HG03097 (cell line): ENCODE data around the gene FAM171A1.

Source experiments
- ATAC-seq: cut with Tn5 transposase; IDR thresholded peaks from one replicate; pipeline ENCODE4 v1.9.1; 2021; ENCODE audit not compliant: unreplicated experiment, low FRiP score

Gene FAM171A1

DNA sequence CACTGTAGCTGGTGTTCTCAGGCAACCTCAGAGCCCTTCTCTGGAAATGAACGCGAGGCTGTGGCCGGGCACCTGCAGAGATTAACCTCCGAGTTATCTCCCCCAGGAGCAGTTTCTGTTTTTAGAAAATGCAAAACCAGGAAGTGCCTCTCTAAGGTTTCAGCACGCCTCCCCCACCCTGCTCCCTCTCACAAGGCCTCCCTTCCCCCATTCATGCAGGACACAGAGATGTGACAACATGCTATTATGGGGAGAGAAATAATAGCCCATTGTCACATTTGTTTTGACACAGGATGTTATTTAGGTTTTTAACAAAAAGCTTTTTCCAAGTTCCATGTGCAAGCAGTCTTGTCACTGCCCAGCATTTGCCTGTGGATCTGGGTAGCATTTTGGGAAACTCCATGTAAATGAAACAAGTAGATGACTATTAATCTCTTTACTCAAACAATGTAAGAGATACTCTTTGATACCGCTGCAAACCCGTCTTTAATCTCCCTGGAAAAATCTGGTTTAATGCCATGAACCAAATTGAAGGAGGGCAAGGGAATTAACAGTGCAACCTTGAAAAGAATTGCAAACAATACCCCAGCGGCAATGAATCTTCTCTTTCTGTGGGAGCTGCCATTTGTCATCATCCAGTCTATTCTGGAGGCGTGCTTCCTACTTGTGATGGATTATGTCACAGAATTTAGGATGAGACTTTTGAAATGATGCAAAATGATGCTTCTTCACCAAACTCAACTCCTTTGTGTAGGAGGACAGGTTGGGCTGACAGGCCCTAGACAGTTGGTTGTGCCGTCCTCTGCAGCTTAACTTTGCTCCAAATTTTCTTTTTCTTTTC lies 116.1 kb downstream of the FAM171A1 start:
- peak; percentile 70 for ATAC-seq

DNA sequence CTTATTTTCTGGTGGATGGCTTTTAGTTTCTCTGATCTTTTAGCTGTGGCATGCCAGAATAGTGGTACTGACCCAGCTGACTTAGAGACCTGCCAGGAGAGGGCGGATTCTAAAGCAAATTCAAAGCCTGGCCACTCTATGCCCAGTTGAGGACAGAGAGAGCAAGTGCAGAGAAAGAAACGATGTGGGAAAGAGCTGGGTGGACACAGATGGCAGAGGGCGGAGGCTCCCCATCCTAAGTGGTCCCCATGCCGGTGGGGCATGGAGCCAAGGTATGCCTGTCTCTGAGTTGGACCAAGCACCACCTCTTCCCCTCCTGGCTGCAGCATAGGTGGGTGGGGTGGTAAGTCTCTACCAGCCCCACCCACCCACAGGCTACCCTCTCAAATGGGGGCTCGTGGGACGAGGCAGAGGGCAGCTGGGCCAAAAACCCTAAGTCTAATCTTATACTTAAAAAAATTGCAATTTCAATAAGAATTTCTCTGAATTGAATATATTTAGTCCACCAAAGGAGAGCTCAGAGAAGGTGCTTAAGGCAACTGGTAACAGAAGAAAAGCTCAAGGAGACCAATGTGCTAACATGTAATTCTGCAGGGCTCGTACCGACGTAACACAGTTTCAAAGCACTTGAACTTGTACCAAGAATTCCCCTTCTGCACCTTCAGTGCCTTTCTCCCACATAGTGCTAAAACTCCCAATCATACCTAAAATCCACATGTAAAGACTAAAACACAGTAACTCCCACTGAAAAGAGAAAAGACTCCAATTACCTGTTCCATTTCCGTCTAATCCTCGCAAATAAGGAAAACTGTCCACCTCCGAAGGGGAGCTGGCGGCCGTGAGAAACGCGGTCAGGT lies 116.9 kb downstream of the FAM171A1 start:
- peak; percentile 42 for ATAC-seq

DNA sequence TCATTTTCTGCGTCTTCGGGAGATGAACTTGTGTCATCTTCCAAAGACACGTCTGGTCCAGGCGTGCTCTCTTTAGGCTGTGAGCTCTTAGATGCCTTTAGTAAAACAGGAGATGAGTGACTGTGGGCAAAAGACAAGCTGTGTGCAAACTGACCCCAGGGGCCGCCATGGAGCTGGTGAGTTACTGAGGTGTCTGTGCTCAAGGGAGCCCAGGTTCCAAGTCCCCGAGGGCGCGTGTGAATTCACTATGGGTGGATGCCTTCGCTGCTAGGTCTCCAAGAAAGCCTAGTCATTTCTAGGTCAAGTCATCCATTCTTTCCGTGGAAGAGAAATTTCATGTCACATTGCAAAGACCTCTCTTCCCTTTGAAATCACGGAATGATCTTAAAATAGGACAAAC lies 118.7 kb downstream of the FAM171A1 start:
- ATAC-seq: no peak

DNA sequence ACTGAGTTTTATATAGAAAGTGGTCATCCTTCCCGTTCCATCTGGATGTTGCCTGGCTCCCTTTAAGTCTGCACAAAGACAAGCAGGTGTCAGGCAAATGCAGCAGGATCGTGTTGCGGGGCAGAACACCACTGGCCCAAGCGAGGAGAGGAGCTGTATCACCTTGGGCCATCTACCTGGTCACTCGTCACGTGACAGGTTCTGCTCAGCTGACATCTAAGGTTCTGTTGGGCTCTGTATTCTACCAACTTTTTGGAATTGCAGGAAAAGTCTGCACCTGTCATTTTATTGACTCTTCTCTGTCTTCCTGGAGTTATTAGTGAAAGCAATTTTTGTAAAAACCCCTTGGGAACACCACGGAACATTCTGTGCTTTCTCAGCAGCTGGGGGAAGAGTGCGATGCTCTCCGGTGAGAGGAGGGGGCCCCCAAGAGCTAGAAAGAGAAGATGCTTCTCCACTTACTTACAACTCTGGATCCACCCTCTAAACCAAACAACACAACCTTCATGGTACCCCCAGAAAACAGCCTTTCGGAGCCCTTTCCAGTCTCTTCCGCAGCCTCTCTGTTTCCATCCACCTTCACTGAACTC lies 119.2 kb downstream of the FAM171A1 start:
- no peak for ATAC-seq

DNA sequence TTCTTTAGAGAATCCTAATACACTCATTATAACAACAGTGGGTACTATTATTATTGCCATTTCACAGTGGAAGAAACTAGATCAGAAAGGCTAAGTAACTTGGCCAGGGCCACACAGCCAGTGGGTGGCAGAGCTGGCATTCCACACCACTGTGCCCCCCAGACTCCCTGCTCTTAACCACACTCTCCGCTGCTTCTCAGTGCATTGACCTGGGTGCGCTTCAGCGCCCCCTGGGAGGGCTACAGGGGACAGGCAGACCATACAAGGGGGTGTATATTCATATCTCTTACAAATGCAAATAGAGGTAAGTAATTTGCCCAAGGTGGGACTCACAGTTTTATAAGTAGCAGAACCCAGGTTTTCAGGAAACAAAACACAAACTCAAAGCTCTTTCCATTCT lies 125.6 kb downstream of the FAM171A1 start:
- ATAC-seq: no peak

DNA sequence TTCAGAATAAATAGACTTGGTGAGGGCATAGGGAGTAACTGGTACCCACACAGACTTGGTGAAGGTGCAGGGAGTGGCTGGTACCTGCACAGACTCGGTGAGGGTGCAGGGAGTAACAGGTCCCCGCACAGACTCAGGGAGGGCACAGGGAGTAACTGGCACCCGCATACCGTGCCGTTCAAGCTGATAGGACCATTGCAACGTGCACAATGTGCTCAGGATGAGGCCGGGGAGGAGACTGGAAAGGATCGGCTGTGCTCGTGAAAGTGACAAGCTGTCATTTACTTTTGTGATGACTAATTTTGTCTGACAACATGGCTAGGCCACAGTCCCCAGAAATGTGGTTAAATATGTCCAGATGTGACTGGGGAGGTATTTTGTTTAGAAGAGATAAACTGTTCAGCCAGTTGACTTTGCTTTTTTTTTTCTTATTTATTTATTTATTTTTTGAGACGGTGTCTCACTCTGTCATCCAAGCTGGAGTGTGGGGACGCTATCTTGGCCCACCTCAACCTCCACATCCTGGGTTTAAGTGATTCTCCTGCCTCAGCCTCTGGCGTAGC lies 126.4 kb downstream of the FAM171A1 start:
- ATAC-seq: no peak

DNA sequence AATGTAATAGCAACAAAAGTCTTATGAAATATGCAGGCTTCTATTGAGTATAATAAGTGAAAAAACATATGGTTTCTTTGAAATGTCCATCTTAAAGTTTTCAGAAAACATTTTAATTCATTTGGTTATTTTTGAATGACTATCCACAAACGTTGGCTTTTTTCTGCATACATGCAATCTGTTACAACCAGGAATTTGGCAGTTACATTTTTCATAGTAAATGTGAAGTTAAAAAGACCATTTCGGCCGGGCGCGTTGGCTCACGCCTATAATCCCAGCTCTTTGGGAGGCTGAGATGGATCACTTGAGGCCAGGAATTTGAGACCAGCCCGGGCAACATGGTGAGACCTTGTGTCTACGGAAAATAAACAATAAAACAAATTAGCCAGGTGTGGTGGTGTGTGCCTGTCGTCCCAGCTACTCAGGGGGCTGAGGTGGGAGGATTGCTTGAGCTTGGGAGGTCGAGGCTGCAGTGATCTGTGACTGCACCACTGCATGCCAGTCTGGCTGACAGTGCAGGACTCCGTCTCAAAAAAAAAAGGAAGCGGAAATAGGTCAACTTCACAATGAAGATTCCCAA lies 128.7 kb downstream of the FAM171A1 start:
- no peak for ATAC-seq

DNA sequence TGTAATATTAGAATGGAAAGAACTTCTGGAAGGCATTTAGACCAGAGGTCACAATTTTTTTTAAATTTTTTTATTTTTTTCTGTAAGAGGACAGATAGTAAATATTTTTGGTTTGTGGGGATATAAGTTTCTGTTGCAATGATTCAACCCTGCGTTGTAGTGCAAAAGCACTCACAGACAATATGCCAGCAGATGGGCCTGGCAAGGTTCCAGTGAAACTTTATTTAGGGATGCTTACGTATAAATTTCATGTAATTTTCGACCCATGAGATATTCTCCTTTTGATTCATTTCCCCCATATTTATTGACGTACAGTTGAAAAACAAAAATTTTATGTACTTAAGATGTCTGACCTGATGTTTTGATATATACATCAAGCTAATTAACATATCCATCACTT lies 129.8 kb downstream of the FAM171A1 start:
- ATAC-seq: no peak

DNA sequence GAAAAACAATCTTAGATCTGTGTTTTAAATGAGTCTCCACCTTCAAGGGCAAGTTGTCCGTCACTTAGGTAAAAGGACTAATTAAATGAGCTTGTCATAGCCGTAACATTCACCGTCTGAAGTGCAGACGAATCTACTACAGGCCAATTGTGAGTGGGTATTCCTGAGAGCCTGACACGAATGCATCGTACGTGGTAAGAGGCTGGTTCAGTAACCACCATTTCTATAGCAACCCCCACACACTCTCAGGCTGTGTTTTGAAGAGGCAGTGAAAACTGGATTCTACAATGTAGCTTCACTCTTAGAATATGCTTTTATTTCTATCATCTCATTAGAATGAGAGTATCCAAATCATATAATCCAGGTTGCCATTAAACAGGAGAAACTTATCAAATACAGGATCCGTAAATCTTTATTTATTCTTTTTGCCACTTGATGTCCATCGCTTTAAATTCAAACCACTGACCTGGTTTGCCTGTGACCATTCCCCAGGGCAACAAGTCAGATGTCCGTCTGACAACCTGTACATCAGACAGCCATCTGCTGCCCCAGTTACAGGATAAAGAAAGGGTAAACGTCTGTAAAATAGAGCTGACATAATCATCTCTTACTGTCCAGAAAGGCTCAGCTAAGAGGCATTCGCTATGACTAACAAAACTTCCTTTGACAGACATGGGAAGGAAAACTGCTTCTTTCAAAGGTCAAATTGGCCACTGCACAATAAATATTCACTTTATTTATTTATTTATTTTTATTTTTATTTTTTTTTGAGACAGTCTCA lies 132.3 kb downstream of the FAM171A1 start:
- no peak for ATAC-seq

DNA sequence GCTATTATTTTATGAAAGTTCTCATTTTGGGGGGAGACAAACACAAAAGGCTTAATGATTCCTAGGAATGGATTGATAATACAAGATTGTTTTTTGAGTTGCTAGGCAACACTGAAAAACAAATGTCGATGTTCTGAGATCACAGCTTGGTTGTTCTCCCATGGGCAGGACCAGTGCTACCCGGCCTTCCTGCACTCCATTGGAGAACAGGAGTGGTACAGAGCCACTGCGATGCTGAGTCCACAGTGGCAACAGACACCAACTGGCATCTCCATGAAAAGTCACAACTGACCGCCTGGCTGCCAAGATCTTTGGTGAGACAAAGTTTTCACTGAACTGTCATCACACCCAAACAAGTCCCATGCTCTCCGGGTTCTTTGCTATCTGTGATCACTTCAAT lies 133.7 kb downstream of the FAM171A1 start:
- ATAC-seq: no peak

DNA sequence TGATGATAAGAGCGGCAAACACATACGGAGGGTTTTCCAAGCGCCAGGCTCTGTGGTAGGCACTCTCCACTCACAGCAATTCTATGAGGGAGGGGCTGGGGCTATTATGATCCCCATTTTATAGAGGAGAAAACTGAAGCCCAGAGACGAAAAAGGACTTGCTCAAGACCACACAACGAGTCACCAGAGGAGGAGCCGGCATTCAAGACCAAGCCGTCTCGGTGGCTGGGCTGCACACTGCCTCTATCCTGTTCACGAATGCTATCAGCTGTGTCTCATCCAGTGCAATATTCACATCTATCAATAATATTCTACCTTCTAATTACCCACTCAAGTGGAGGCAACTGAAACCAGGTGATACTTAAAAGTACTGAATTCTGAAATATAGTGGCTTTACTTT lies 134.7 kb downstream of the FAM171A1 start:
- ATAC-seq: no peak

DNA sequence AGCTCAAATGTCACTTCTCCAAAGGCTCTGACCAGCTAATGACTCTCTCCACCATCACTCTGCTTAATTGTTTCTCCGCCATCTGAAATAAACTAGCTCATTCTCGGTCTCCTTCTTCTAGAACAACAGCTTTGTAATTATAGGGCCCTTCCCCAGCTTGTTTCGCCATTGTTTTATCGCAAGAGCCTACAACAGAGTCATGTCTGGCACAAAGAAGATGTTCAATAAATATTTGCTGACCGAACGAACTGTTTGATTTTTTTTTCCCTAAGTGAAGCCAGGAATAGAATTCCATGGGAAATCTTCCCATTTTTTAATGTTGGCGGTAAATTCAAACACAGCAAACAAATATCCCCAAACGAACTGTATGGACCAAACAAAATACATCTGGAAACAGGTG lies 138.8 kb downstream of the FAM171A1 start:
- no peak for ATAC-seq

DNA sequence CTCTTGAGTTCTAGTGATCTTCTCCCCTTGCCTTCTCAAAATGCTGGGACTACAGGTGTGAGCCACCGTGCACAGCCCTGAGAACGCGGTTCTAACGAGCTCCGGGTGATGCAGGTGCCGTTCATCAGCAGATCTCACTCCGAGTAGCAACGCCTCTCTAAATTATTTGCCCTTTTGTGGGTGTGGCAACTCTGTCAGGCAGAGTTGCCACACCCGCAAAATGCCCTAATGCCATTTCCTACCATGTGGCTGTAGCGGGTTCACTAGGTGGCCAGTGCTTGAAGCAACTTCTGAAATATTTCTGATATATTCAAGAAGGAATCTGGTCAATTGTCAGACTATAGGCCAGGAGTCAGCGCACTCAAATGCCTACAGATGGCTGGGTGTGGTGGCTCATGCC lies 139.7 kb downstream of the FAM171A1 start:
- no peak for ATAC-seq

DNA sequence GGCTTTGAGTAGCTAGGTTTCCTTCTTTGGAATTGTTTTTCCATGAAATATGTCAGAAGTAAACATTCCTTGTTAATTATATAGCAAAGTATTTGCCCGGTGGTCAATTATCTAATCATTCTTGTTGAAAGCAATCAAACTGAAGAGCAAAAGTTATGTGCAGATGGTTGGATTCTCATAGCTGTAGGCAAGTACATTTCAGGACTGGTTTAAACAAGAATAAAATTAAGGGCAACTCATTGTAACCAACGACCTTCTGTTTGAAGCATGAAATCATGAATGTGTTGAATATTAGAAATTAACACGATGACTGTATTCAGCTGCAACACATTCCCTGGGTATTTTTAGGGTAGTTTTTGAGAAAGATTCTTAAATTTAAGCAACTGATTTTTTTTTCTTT lies 140.8 kb downstream of the FAM171A1 start:
- no peak for ATAC-seq

DNA sequence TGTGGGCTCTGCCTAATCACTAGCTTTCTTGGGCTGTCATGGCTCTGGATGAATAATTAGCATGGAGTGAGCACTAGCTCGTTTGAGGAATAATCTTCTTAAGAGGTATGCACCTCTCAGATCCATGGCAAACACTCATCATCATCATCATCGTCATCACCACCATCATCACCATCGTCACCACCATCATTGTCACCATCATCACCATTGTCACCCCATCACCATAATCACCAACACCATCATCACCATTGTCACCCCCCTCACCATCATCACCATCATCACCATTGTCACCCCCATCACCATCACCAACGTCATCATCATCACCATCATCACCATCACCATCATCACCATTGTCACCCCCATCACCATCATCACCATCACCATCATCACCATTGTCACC lies 141.8 kb downstream of the FAM171A1 start:
- ATAC-seq: no peak

DNA sequence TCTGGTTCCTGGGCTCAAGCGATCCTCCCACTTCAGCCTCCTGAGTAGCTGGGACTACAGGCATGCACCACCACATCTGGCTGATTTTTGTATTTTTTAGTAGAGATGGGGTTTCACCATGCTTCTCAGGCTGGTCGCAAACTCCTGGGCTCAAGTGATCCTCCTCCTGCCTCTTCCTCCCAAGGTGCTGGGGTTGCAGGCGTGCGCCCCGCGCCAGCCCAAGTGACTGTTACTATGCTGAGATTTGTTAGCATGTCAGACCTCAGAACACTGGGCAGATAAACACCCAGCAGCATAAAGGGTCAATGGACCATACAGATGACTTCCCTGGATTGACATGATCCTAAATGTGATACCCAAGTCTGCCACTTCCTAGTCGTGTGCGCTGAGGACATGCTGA lies 142.7 kb downstream of the FAM171A1 start:
- ATAC-seq: no peak

DNA sequence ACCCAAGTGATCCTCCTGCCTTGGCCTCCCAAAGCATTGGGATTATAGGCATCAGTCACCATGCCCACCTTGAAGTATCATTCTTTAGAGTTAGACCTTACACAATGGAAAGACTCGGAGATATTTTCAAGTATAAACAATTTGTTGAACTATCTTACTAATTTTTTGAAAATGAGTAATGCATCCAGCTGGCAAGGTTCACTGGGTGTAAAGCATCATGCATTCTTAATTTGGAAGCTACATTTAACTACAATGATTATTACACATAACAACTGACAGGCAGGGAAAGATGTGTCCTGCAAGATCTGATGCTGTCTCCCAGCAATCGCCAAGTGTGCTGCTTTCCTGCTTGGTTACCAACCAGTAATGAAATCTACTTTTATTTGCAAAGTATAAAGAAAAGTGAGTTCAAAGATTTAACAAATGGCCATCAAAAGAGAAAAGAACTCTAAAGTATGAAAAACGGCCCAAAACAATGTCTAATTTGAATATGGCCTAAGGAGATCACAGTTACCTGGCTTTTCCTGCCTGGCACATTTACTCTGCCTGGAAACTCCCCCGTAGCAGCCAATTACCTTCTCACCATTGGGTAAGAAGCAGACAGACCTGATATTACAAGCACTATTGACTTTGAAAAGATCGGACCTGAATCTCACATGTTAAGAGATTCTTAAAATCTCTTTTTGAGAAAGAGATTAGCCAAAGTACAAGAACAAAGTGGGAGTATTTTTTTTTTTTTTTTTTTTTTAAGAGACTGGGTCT lies 143.3 kb downstream of the FAM171A1 start:
- no peak for ATAC-seq

DNA sequence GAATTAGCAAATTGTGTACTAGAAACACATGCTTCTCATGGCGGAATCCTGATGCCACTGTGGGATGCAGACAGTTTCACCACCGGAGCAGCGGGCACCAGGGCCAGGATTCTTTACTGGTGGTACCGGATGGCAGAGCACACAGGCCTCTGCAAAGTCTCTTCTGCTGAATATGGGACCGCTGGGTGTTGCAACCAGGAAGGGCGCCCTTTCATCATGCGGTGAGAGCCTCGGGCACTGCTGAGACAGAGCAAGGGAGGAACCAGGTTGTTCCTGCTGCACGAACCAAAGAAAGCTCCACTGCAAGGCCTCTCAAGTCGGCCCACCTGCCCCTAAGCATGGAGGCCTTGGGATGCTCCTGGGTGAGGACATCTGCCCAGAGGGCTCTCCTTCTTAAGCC lies 145.6 kb downstream of the FAM171A1 start:
- no peak for ATAC-seq

DNA sequence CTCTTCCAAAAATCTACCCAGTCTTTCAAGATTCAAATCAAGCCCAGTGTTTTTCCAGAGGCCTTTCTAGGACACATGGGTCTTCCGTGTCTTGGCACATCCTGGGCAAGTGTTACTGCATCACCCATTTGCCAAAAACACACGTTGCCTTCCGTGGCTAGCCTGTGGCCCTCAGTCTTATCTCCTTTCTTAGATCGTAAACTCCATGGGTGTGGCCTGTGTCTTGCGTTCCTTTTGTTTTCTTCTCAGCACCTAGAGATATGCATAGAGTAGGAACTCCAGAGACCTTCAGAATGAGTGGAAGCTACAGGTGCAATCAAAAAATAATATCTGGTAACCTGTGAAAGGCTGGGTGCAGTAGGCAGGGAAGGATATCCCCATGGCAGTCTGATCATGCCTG lies 146.1 kb downstream of the FAM171A1 start:
- no peak for ATAC-seq
